GM12878 (cell line): ENCODE results near the gene CHMP6. TPM values are rescaled to one million over a fixed set of nuclear protein-coding genes. Genes with fewer than 3 reads are reported as not detected.

Experiments
- ATAC-seq: fragments of 200-7000 bp; cut with Tn5 transposase; 3 replicates; pipeline ENCODE4 v1.9.1; 2020; ENCODE audit warnings: mild to moderate bottlenecking, moderate library complexity
- BruUV-seq: library from RNA; stranded (reverse); fragments of 400-500 nt; replicated peaks from 2 replicates; lab custom pipeline; 2021; lab: Mats Ljungman, UMichigan
- CTCF ChIA-PET: fragments of 300-600 bp; sonication (Branson Sonifier 250); formaldehyde crosslinking; extraction: SDS; loops from one replicate; lab custom pipeline; 2021; ENCODE audit warnings: inconsistent platforms; lab: Yijun Ruan, JAX
- POLR2A ChIA-PET: fragments of 350-600 bp; formaldehyde crosslinking; extraction: SDS; loops from one replicate; lab custom pipeline; 2021; ENCODE audit warnings: inconsistent platforms; lab: Charles Lee
- RAD21 ChIA-PET: fragments of 300-600 bp; sonication (Branson Sonifier 250); formaldehyde crosslinking; loops from one replicate; lab custom pipeline; 2023; ENCODE audit warnings: antibody characterized with exemption; ENCODE audit not compliant: unreplicated experiment; lab: Charles Lee
- SMC1A ChIA-PET: fragments of 300-600 bp; sonication (Branson Sonifier 250); formaldehyde crosslinking; loops from one replicate; lab custom pipeline; 2023; ENCODE audit not compliant: unreplicated experiment, uncharacterized antibody; lab: Charles Lee
- DNase-seq: peaks from one replicate; pipeline ENCODE4 v3.0.0-alpha.2; 2011; ENCODE audit warnings: low read depth, low spot score
- FAIRE-seq: peaks from 3 replicates; lab custom pipeline; 2011; peaks lifted over from hg19 to GRCh38; lab: Jason Lieb, UNC
- H2AFZ ChIP-seq: 2 replicates; pipeline ENCODE4 v1.6.0; 2011; ENCODE audit warnings: low read depth, low read length, control low read depth; ENCODE audit not compliant: control insufficient read depth
- H3K27ac ChIP-seq: 2 replicates; pipeline ENCODE4 v1.5.1; 2011; ENCODE audit warnings: control low read depth; ENCODE audit not compliant: control insufficient read depth, insufficient read depth
- H3K27me3 ChIP-seq, 2 experiments: replicated peaks in 1 of 2; 2 replicates each; pipeline versions ENCODE4 v1.6.0 to v1.6.1; 2011; ENCODE audit warnings: low read length in 1 of 2; ENCODE audit not compliant: control insufficient read depth in 2 of 2, insufficient read depth in 2 of 2
- H3K36me3 ChIP-seq, 2 experiments: 2 replicates each; pipeline ENCODE4 v1.5.1; 2011; ENCODE audit warnings: low read length in 1 of 2; ENCODE audit not compliant: control insufficient read depth in 2 of 2, insufficient read depth in 2 of 2
- H3K4me1 ChIP-seq: 2 replicates; pipeline ENCODE4 v1.6.1; 2011; ENCODE audit warnings: mild to moderate bottlenecking, low read length, moderate library complexity, mixed read lengths; ENCODE audit not compliant: control insufficient read depth, insufficient read depth
- H3K4me2 ChIP-seq: 2 replicates; pipeline ENCODE4 v1.6.0; 2011; ENCODE audit warnings: control low read depth; ENCODE audit not compliant: control insufficient read depth, insufficient read depth
- H3K4me3 ChIP-seq: fragments of 200-600 bp; sonication (generic); 2 replicates; pipeline ENCODE4 v1.5.1; 2016
- H3K79me2 ChIP-seq: 2 replicates; pipeline ENCODE4 v1.6.0; 2011; ENCODE audit warnings: low read length; ENCODE audit not compliant: control insufficient read depth, insufficient read depth
- H3K9ac ChIP-seq: 2 replicates; pipeline ENCODE4 v1.8.0; 2011; ENCODE audit warnings: low read length, control low read depth, mixed read lengths; ENCODE audit not compliant: control insufficient read depth, insufficient read depth
- H3K9me3 ChIP-seq: replicated peaks from 3 replicates; pipeline ENCODE4 v1.5.1; 2011; ENCODE audit warnings: mild to moderate bottlenecking, low read length; ENCODE audit not compliant: control insufficient read depth, insufficient read depth
- H4K20me1 ChIP-seq: 2 replicates; pipeline ENCODE4 v1.6.0; 2011; ENCODE audit not compliant: control insufficient read depth, insufficient read depth
- EED ChIP-seq: sonication (generic); IDR thresholded peaks from 2 replicates; pipeline ENCODE4 v1.6.1; 2016; ENCODE audit warnings: antibody characterized with exemption, low read depth
- EP300 ChIP-seq, 2 experiments: fragments of 150-350 bp in 1 of 2; IDR thresholded peaks; 2 replicates each; pipeline ENCODE4 v1.6.1; 2011 to 2012; ENCODE audit warnings: low read depth in 2 of 2, low read length in 2 of 2, borderline replicate concordance in 1 of 2, improper control_type of control experiment in 1 of 2, inconsistent platforms in 1 of 2; ENCODE audit not compliant: control insufficient read depth in 1 of 2
- FOXM1 ChIP-seq: IDR thresholded peaks from 2 replicates; pipeline ENCODE4 v1.6.1; 2012; ENCODE audit warnings: low read depth, mild to moderate bottlenecking, inconsistent platforms, low read length, moderate library complexity
- HDAC2 ChIP-seq: fragments of 200-600 bp; sonication (generic); IDR thresholded peaks from 2 replicates; pipeline ENCODE4 v1.6.1; 2017
- MEF2A ChIP-seq: IDR thresholded peaks from 2 replicates; pipeline ENCODE4 v1.6.1; 2011; ENCODE audit warnings: low read depth, mild to moderate bottlenecking, low read length, moderate library complexity; ENCODE audit not compliant: insufficient read depth
- MTA3 ChIP-seq: IDR thresholded peaks from 2 replicates; pipeline ENCODE4 v1.6.1; 2012; ENCODE audit warnings: low read length, inconsistent platforms, borderline replicate concordance
- SIX5 ChIP-seq: IDR thresholded peaks from 2 replicates; pipeline ENCODE4 v1.6.1; 2011; ENCODE audit warnings: mild to moderate bottlenecking, low read depth, low read length, moderate library complexity; ENCODE audit not compliant: severe bottlenecking
- TARDBP ChIP-seq: IDR thresholded peaks from 2 replicates; pipeline ENCODE4 v1.6.1; 2016; ENCODE audit warnings: borderline replicate concordance
- WGBS: methylation state at CpG from one replicate; pipeline ENCODE4 v1.1.6; 2016; ENCODE audit warnings: low lambda C conversion rate; ENCODE audit not compliant: insufficient replicate concordance, insufficient coverage; ENCODE audit errors: missing lambda C conversion rate; 5-methylcytosine and 5-hydroxymethylcytosine counted together
- in situ Hi-C: fragments of 300-500 bp; cut with MboI; formaldehyde crosslinking; loops from 9 replicates; pipeline ENCODE4 v1.14.3; 2018; ENCODE audit warnings: mixed read lengths
- intact Hi-C: fragments of 100-400 bp; cut with micrococcal nuclease; formaldehyde crosslinking; loops from one replicate; pipeline ENCODE4 v1.14.2; 2022; ENCODE audit not compliant: unreplicated experiment
- polyA plus RNA-seq, 11 experiments: library from polyadenylated mRNA; depleted of rRNA in 4 of 11; unstranded in 6 of 11; stranded (reverse) in 5 of 11; fragments of >200 nt; fragmentation: Nextera tagmentation in 4 of 11; fragmentation: Illumina TruSeq in 1 of 11; extraction: Ambion mirVana in 4 of 11; extraction: Trizol in 1 of 11; gene quantifications; 1 replicate in 1 of 11; 2 replicates in 10 of 11; pipeline versions ENCODE4 v1.2.1 to v1.2.3, GENCODE V29; 2011 to 2016; ENCODE audit warnings: inconsistent platforms in 2 of 11, missing spikeins in 2 of 11, low read depth in 1 of 11
- total RNA-seq, 4 experiments: library from RNA; depleted of rRNA in 3 of 4; stranded (reverse); fragments of >200 nt in 3 of 4; fragmentation: Illumina TruSeq in 1 of 4; extraction: Trizol in 1 of 4; gene quantifications; 2 replicates each; pipeline versions ENCODE4 v1.2.1 to v1.2.3, GENCODE V29; 2013 to 2021

CHMP6 gene
- total and polyA plus RNA-seq, 10 of the 15 experiments (the other 5 are each of a cell fraction or from before 2014, with no cell fraction given), result 0.21 to 37.9 (median 14.7) TPM

DNA sequence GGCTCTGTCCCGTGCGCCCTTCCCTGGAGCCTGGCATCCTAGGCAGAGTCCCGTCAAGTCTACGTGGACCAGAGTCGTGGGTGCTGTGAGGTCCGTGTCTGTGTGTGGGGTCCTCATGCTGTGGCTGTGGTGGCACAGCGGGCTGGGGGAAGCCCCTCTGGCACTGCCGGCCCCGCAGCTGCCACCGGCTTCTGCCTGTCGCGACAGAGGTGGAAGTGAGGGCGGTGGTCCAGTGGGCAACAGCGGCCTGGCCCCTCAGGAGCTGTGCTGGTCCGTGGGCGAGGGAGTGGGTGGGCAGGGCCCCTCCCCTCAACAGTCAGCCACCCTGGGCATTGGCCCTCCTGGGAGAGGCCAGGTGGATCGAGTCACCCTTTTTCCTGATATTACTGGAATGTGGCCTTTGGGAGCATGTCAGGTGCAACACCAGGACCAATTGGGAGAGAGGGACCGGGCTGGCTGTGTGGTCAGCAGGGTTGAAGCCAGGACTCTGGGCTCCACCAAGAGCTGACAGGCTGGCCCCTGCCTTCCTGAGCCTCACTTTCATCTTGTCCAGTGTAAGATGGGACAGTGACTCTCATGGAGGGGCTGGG, 55.2 kb downstream of the CHMP6 start (continued):
- TF ChIP-seq MTA3 (no peak), HDAC2 (no peak)

DNA sequence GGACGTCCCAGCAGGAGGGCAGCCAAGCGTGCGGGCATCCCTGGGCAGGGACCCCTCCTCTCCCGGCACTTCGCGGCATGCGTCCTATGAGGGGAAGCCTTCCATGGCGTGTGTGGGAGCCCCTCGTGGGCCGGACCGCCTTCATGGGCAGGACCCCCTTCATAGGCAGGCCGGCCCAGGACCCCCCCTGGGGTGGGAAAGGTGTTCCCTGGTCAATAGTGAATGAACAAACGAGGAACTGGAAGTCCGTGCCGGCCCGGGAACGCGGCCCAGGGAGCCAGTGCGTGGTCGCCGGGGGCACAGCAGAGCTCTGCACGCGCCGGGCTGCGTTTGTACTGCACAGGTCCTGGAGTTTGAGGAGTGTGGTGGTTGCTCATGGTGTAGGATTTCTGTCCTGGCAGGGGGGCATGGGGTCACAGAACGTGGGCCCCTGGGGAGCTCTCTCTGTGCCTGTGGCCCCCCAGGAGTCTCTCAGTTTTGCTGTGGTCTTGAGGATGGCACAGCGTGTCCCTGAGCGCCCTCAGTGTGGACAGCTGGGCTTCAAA, 57.3 kb downstream of the CHMP6 start:
- no peak for DNase-seq
- H4K20me1 ChIP-seq, result no peaks in the 10 kb centered on the region
- WGBS, result 63% methylated on average over 28 of the region's 28 CpGs
- intact Hi-C loops, result no loop called here
- SMC1A ChIA-PET, result interaction anchor here (0.8 to 1.5 kb wide), 4 partner anchors 10 to 49 kb away, joined by 3 to 6 read pairs (median 4); no protein-coding TSS in a partner anchor
- TF ChIP-seq TARDBP (no peak), EP300 (IDR thresholded peaks at IDR 0.05; ENCODE audit: borderline replicate concordance in 1 of 2, control insufficient read depth in 1 of 2, low read depth in 2 of 2, low read length in 2 of 2) (0 out of 4 replicates have a peak, but pooled peaks of 1 of the 2 experiments have one; percentile 8), MEF2A (no peak), SIX5 (no peak), FOXM1 (no peak), EED (no peak)
- TF ChIP-seq, all 136 proteins: peak for 1
- POLR2A ChIA-PET, result no interaction called here
- in situ Hi-C loops, result no loop called here
- RAD21 ChIA-PET, result interaction anchor here (0.9 to 1.5 kb wide), 3 partner anchors 16 to 174 kb away, joined by 3 read pairs; partner anchors contain the start of gene CEP131
- H3K79me2 ChIP-seq, result no peaks in the 10 kb centered on the region
- peak overlapping the region; percentile 90; the same call in 1 of the 2 replicates for H3K4me2 ChIP-seq
- CTCF ChIA-PET, result interaction anchor here (0.7 to 2.2 kb wide), 7 partner anchors 9 to 54 kb away, joined by 3 to 13 read pairs (median 4); no protein-coding TSS in a partner anchor
- ATAC-seq (no peak; the same call in 2 of the 3 replicates), FAIRE-seq (no peak)
- no peak overlapping the region for H3K4me3 ChIP-seq
- no peaks in the 10 kb centered on the region for H3K36me3 ChIP-seq
- no peaks in the 10 kb centered on the region; a peak in 1 of 4 replicates for H3K27me3 ChIP-seq
- H2AFZ ChIP-seq, result no peak overlapping the region
- H3K9ac ChIP-seq, result peak overlapping the region; percentile 18; the same call in 1 of the 2 replicates
- no peak overlapping the region for H3K27ac ChIP-seq
- no TSS peak for BruUV-seq
- no peaks in the 10 kb centered on the region for H3K9me3 ChIP-seq
- H3K4me1 ChIP-seq, result peaks cover 22% of the 10 kb centered on the region
